H1 (cell line): ENCODE results near the gene HOXB3. TPM values are rescaled to one million over a fixed set of nuclear protein-coding genes. Genes with fewer than 3 reads are reported as not detected.
"Not testable (repeated sequence)": the region's sequence is repeated elsewhere in the genome, so short reads cannot be mapped to it uniquely, and the experiment has no call there.

Experiments used
- CTCF ChIA-PET: fragments of 300-600 bp; sonication (Branson Sonifier 250); formaldehyde crosslinking; loops from one replicate; lab custom pipeline; 2021; ENCODE audit not compliant: partially characterized antibody; lab: Charles Lee
- POLR2A ChIA-PET: fragments of 300-600 bp; sonication (Branson Sonifier 250); formaldehyde crosslinking; loops from one replicate; lab custom pipeline; 2021; ENCODE audit warnings: inconsistent platforms; ENCODE audit not compliant: partially characterized antibody; lab: Charles Lee
- DNase-seq, 2 experiments: peaks; one replicate each; pipeline versions ENCODE4 v3.0.0 to v3.0.0-alpha.2; 2010 to 2022; ENCODE audit warnings: low spot score in 2 of 2, low read depth in 1 of 2, mixed read lengths in 1 of 2
- FAIRE-seq: peaks from 2 replicates; lab custom pipeline; 2011; peaks lifted over from hg19 to GRCh38; lab: Jason Lieb, UNC
- H2AFZ ChIP-seq: 2 replicates; pipeline ENCODE4 v1.8.1; 2012; ENCODE audit warnings: low read length, inconsistent platforms
- H2AK5ac ChIP-seq: 2 replicates; pipeline ENCODE4 v1.6.1; 2013; ENCODE audit warnings: low read depth, low read length
- H2BK120ac ChIP-seq: replicated peaks from 2 replicates; pipeline ENCODE3; 2013; ENCODE audit warnings: low read depth, low read length, inconsistent platforms
- H2BK12ac ChIP-seq: 2 replicates; pipeline ENCODE4 v1.6.1; 2013; ENCODE audit warnings: low read depth, low read length
- H2BK15ac ChIP-seq: 2 replicates; pipeline ENCODE4 v1.6.1; 2013; ENCODE audit warnings: low read length
- H2BK20ac ChIP-seq: 2 replicates; pipeline ENCODE4 v1.6.1; 2013; ENCODE audit warnings: low read length
- H2BK5ac ChIP-seq: 2 replicates; pipeline ENCODE4 v1.6.1; 2013; ENCODE audit warnings: low read depth, low read length
- H3K14ac ChIP-seq: 2 replicates; pipeline ENCODE4 v1.6.1; 2013; ENCODE audit warnings: inconsistent platforms; ENCODE audit not compliant: insufficient read length
- H3K18ac ChIP-seq: 2 replicates; pipeline ENCODE4 v1.6.1; 2013; ENCODE audit warnings: low read length; ENCODE audit errors: extremely low read depth
- H3K23ac ChIP-seq: 2 replicates; pipeline ENCODE4 v1.6.1; 2013; ENCODE audit warnings: inconsistent platforms; ENCODE audit not compliant: insufficient read length
- H3K23me2 ChIP-seq: 2 replicates; pipeline ENCODE4 v1.6.1; 2013; ENCODE audit warnings: low read depth, low read length
- H3K27ac ChIP-seq: 2 replicates; pipeline ENCODE4 v1.6.1; 2011; ENCODE audit warnings: low read depth, low read length, inconsistent platforms
- H3K27me3 ChIP-seq, 4 experiments: replicated peaks in 1 of 4; 1 replicate in 1 of 4; 2 replicates in 3 of 4; pipeline versions ENCODE4 v1.6.1 to v1.8.1; 2011 to 2013; ENCODE audit warnings: low read length in 3 of 4, mild to moderate bottlenecking in 3 of 4, inconsistent platforms in 2 of 4, mixed read lengths in 2 of 4, moderate library complexity in 1 of 4; ENCODE audit not compliant: control insufficient read depth in 3 of 4, insufficient read depth in 3 of 4; ENCODE audit errors: extremely low read depth in 1 of 4
- H3K36me3 ChIP-seq, 4 experiments: 2 replicates each; pipeline versions ENCODE4 v1.6.1 to v1.8.1; 2011 to 2013; ENCODE audit warnings: mild to moderate bottlenecking in 4 of 4, low read length in 3 of 4, moderate library complexity in 2 of 4, control low read depth in 1 of 4, inconsistent platforms in 1 of 4; ENCODE audit not compliant: insufficient read depth in 4 of 4, control insufficient read depth in 2 of 4
- H3K4ac ChIP-seq: replicated peaks from 2 replicates; pipeline ENCODE3; 2013; ENCODE audit warnings: low read length, low read depth, mixed read lengths, inconsistent platforms; ENCODE audit not compliant: insufficient read length
- H3K4me1 ChIP-seq, 4 experiments: replicated peaks in 1 of 4; 1 replicate in 1 of 4; 2 replicates in 3 of 4; pipeline versions ENCODE4 v1.6.1 to v1.8.1; 2011 to 2013; ENCODE audit warnings: low read length in 3 of 4, inconsistent platforms in 2 of 4, mixed read lengths in 1 of 4; ENCODE audit not compliant: insufficient read depth in 4 of 4, control insufficient read depth in 3 of 4
- H3K4me2 ChIP-seq, 2 experiments: 2 replicates each; pipeline versions ENCODE4 v1.6.1 to v1.8.1; 2011 to 2013; ENCODE audit warnings: low read depth in 2 of 2, low read length in 2 of 2, control low read depth in 1 of 2, inconsistent platforms in 1 of 2, mild to moderate bottlenecking in 1 of 2; ENCODE audit not compliant: insufficient read depth in 1 of 2
- H3K4me3 ChIP-seq, 4 experiments: fragments of 200-600, 300-600 bp in 1 of 4; sonication (generic), shearing (Covaris generic), sonication (Bioruptor Twin) in 1 of 4; 2 replicates each; pipeline versions ENCODE4 v1.5.1 to v1.8.1; 2011 to 2016; ENCODE audit warnings: low read length in 4 of 4, low read depth in 3 of 4, control low read depth in 2 of 4, inconsistent platforms in 2 of 4, mild to moderate bottlenecking in 2 of 4, mixed read lengths in 1 of 4, moderate library complexity in 1 of 4; ENCODE audit not compliant: insufficient read depth in 2 of 4; ENCODE audit errors: extremely low read depth in 1 of 4
- H3K56ac ChIP-seq: replicated peaks from 2 replicates; pipeline ENCODE3; 2013; ENCODE audit warnings: low read depth, mild to moderate bottlenecking, mixed read lengths, low read length, inconsistent platforms; ENCODE audit not compliant: insufficient read length
- H3K79me1 ChIP-seq: 2 replicates; pipeline ENCODE4 v1.6.1; 2013; ENCODE audit warnings: low read depth, low read length, control low read depth
- H3K79me2 ChIP-seq, 2 experiments: 2 replicates each; pipeline versions ENCODE4 v1.6.1 to v1.8.1; 2012 to 2013; ENCODE audit warnings: low read length in 2 of 2, mild to moderate bottlenecking in 2 of 2, inconsistent platforms in 1 of 2; ENCODE audit not compliant: insufficient read depth in 2 of 2, control insufficient read depth in 1 of 2
- H3K9ac ChIP-seq, 4 experiments: replicated peaks in 1 of 4; 1 replicate in 1 of 4; 2 replicates in 3 of 4; pipeline versions ENCODE4 v1.6.1 to v1.8.1; 2011 to 2013; ENCODE audit warnings: low read depth in 3 of 4, low read length in 3 of 4, control low read depth in 2 of 4, mild to moderate bottlenecking in 2 of 4, moderate library complexity in 2 of 4, inconsistent platforms in 1 of 4; ENCODE audit errors: extremely low read depth in 1 of 4
- H3K9me3 ChIP-seq, 2 experiments: 2 replicates each; pipeline versions ENCODE4 v1.6.1 to v1.8.1; 2012 to 2013; ENCODE audit warnings: mild to moderate bottlenecking in 2 of 2, moderate library complexity in 2 of 2, control low read depth in 1 of 2, inconsistent platforms in 1 of 2, low read depth in 1 of 2, low read length in 1 of 2, mixed read lengths in 1 of 2; ENCODE audit not compliant: insufficient read depth in 2 of 2
- H4K20me1 ChIP-seq, 2 experiments: replicated peaks in 1 of 2; 2 replicates each; pipeline versions ENCODE3 to v1.8.1; 2011 to 2013; ENCODE audit warnings: inconsistent platforms in 2 of 2, low read length in 2 of 2, mild to moderate bottlenecking in 1 of 2; ENCODE audit not compliant: insufficient read depth in 2 of 2, control insufficient read depth in 1 of 2
- H4K5ac ChIP-seq: 2 replicates; pipeline ENCODE4 v1.6.1; 2013; ENCODE audit warnings: low read length, low read depth, mixed read lengths, inconsistent platforms; ENCODE audit not compliant: insufficient read length
- H4K8ac ChIP-seq: 2 replicates; pipeline ENCODE4 v1.8.0; 2013; ENCODE audit warnings: mild to moderate bottlenecking, moderate library complexity, low read length, inconsistent platforms; ENCODE audit not compliant: insufficient read depth; ENCODE audit errors: extremely low read depth
- H4K91ac ChIP-seq: replicated peaks from 2 replicates; pipeline ENCODE3; 2013; ENCODE audit warnings: low read length, mixed read lengths, inconsistent platforms; ENCODE audit not compliant: insufficient read length
- CHD1 ChIP-seq: IDR thresholded peaks from 2 replicates; pipeline ENCODE4 v1.6.1; 2012; ENCODE audit warnings: low read depth, low read length, improper control_type of control experiment
- EZH2 ChIP-seq: fragments of 200-600 bp; sonication (generic); IDR thresholded peaks from 2 replicates; pipeline ENCODE4 v1.7.1; 2012; ENCODE audit warnings: low read depth, mild to moderate bottlenecking, moderate library complexity, low read length, inconsistent platforms; ENCODE audit not compliant: severe bottlenecking
- RAD21 ChIP-seq, 2 experiments: IDR thresholded peaks in 1 of 2; conservative IDR thresholded peaks in 1 of 2; 2 replicates each; pipeline ENCODE4 v1.6.1; 2011; ENCODE audit warnings: low read depth in 2 of 2, low read length in 2 of 2, improper control_type of control experiment in 1 of 2, inconsistent platforms in 1 of 2, mild to moderate bottlenecking in 1 of 2, moderate library complexity in 1 of 2
- TCF12 ChIP-seq: IDR thresholded peaks from 2 replicates; pipeline ENCODE4 v1.6.1; 2011; ENCODE audit warnings: low read depth, mild to moderate bottlenecking, low read length
- YY1 ChIP-seq: IDR thresholded peaks from 2 replicates; pipeline ENCODE4 v1.6.1; 2011; ENCODE audit warnings: low read depth, mild to moderate bottlenecking, low read length
- WGBS, 2 experiments: shearing (Covaris generic) in 1 of 2; methylation state at CpG; one replicate each; pipeline versions ENCODE4 v1.1.6 to v1.1.7; 2013 to 2015; ENCODE audit warnings: low lambda C conversion rate in 2 of 2, mixed read lengths in 2 of 2, inconsistent platforms in 1 of 2, low coverage in 1 of 2, missing lambda C conversion rate in 1 of 2; ENCODE audit not compliant: insufficient replicate concordance in 2 of 2, insufficient coverage in 1 of 2, insufficient read length in 1 of 2; ENCODE audit errors: extremely low coverage in 1 of 2, missing lambda C conversion rate in 1 of 2; 5-methylcytosine and 5-hydroxymethylcytosine counted together
- polyA plus RNA-seq, 7 experiments: library from polyadenylated mRNA; depleted of rRNA in 3 of 7; stranded (reverse) in 5 of 7; unstranded in 2 of 7; fragments of >200 nt in 5 of 7; fragments of 200-250 nt in 2 of 7; gene quantifications; 1 replicate in 5 of 7; 2 replicates in 1 of 7; 4 replicates in 1 of 7; pipeline versions ENCODE4 v1.2.1 to v1.2.3, GENCODE V29; 2011 to 2013; ENCODE audit warnings: missing spikeins in 2 of 7, mixed read lengths in 2 of 7
- total RNA-seq: library from RNA; stranded (reverse); fragmentation: NEBNext Ultra II Directional; extraction: Animal tissue kit (Norgen Biotek cat#: 25700); gene quantifications from 2 replicates; pipeline ENCODE4 v1.2.1, GENCODE V29; 2021

Gene HOXB3
- total and polyA plus RNA-seq, 2 of the 8 experiments (the other 6 are each of a cell fraction or from before 2014, with no cell fraction given): not detected

GRCh38 chr17:48510381-48510760, 79.7 kb downstream of the HOXB3 start (continued):
- TF ChIP-seq RAD21 (IDR thresholded peaks at IDR 0.05 in 1 of 2, conservative IDR thresholded peaks at IDR 0.05 in 1 of 2; ENCODE audit: low read depth in 2 of 2, low read length in 2 of 2): no peak
- no peak for TF ChIP-seq EZH2
- no peak for TF ChIP-seq YY1
- no peak for TF ChIP-seq TCF12
- no peak for TF ChIP-seq CHD1

- H4K8ac ChIP-seq, H3K9ac ChIP-seq, FAIRE-seq, H2AFZ ChIP-seq, H3K79me2 ChIP-seq, H3K23me2 ChIP-seq, POLR2A ChIA-PET, H3K27me3 ChIP-seq, H3K4me3 ChIP-seq, H4K5ac ChIP-seq, DNase-seq, H3K9me3 ChIP-seq, H3K27ac ChIP-seq, H3K14ac ChIP-seq, H4K20me1 ChIP-seq, H3K18ac ChIP-seq, H4K91ac ChIP-seq, H2BK5ac ChIP-seq, H3K79me1 ChIP-seq, H3K23ac ChIP-seq, H2AK5ac ChIP-seq, H2BK15ac ChIP-seq, H3K36me3 ChIP-seq, H3K4ac ChIP-seq, H3K4me1 ChIP-seq, H2BK20ac ChIP-seq, H2BK12ac ChIP-seq, H3K56ac ChIP-seq, H3K4me2 ChIP-seq, H2BK120ac ChIP-seq: not testable (repeated sequence)
- CTCF ChIA-PET: interaction anchor here (1.2 to 1.3 kb wide), 2 partner anchors 9 to 53 kb away, joined by 3 read pairs; no protein-coding TSS in a partner anchor
- 94% methylated on average over 7 of the region's 7 CpGs; no CpG with 5 or more reads in 1 of the 2 experiments for WGBS, 2 experiments
Measured at GRCh38 chr17:48509708-48510107, 80.3 kb downstream of the HOXB3 start.
